HG02981 (cell line): ENCODE results near the gene GNB5.

Source experiments
- ATAC-seq: cut with Tn5 transposase; IDR thresholded peaks from one replicate; pipeline ENCODE4 v1.9.1; 2021; ENCODE audit warnings: mild to moderate bottlenecking, moderate library complexity; ENCODE audit not compliant: unreplicated experiment

Gene GNB5

DNA sequence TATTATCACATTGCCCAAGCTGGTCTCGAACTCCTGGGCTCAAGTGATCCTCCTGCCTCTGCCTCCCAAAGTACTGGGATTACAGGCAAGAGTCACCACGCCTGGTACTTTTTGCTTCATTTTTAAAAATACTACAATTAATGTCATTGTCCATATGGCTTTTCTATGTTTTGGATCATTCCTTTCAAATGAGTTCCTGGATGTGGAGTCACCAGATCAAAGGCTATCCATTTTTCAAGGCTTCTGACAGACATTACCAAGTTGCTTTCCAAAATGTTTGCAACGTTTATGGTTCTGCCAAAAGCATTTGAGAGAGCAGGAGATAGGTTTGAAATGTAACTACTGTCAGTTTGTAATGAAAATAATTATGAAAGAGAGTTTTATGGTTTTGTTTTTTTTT lies 44.4 kb downstream of the GNB5 start:
- no peak for ATAC-seq

DNA sequence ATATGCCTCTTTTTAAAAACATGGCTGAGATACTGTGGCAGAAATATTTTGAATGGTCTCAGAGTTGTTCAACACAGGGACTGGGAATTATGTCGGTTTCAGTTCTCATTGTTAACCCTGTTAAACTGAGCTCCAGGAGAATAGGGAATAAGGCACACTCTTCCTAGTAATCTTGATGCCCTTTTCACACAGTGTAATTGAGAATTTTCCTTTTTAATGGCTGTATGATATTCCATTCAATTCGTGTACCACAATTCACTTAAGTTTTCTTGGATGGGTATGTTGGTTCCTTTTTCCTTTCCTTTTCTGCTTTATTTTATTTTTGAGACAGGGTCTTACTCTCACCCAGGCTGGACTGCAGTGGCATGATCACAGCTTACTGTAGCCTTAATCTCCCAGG lies 44.9 kb downstream of the GNB5 start:
- ATAC-seq = no peak

DNA sequence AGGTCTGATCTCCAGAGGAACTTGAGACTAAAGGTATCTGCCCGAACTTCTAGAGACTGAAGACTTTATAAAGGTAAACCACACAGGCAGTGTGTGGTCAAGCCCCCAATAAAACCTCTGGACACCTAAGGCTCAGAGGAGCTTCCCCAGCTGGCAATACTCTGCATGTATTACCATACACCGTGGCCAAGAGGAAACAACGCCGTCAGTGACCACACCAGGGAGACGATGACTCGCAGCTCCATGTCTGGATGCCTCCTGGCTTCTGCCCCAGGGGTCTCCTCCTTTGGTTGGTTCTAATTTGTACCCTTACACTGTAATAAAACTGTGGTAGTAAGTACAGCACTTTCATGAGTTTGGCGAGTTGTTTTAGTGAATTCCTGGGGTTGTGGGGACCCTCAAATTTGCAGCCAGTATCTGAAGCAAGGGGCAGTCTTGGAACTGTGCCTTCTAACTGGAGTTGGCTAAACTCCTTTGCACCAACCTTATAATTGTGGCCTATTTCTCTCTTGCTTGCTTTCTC lies 46.5 kb downstream of the GNB5 start:
- ATAC-seq = no peak

- no peak for ATAC-seq
Observed at GRCh38 chr15:52143873-52144272, 47.3 kb downstream of the GNB5 start.

DNA sequence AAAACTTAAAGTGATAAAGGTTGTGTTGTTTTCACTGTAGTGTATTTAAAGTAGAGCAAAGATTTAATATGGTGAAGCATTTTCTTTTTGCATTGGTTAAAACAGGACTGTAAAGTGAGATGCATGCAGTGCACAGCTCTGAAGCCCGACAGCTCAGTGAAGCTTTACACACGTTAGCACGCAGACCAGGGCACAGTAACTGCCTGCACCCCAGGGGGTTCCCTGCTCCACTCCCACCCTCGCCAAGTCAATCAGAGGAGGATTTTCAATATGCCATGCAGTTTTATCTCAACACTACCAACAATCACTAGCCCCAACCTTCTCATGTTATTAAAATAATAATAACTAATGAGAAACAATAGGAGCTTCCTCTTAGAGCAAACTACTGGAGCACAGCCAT lies 50.5 kb downstream of the GNB5 start:
- no peak for ATAC-seq

DNA sequence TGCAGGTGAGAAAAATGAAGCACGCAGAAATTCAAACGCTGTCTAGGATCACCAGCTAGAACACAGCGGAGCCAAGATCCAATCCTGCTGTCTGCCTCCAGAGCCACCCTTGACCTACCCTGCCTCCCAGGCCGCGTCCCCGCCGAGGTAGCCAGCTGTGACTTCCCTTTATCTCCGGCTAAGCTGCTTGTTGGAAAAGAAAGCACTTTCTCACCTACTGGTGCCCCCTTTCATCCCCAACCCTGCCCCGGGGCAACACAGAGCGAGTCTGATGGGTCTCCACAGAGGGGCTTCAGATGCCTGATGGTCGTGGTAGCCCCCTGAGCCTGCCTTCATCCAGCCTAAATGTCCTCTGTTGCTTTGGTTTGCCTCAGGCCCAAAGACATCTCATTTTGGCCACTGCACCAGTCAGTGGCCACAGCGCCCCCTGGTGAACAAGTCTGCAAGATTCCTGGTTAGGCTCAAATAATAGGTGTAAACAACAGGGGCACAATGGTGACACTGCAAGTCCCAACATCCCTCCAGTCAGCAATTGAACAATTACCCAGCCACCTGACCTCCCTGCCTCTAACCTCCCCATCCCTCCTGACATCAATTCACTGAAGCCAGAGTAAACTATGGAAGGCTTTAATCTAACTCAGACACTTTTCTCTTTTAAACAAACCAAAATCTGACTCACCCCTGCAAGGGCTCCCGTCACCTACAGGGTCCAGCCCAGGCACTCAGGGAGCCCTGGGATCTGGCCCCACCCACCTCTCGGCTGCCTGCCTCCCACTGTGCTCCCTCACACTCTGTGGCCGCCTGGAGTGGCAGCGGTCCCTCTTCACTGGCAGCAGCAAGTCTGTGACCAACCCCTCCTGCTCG lies 51.4 kb downstream of the GNB5 start:
- ATAC-seq = no peak

DNA sequence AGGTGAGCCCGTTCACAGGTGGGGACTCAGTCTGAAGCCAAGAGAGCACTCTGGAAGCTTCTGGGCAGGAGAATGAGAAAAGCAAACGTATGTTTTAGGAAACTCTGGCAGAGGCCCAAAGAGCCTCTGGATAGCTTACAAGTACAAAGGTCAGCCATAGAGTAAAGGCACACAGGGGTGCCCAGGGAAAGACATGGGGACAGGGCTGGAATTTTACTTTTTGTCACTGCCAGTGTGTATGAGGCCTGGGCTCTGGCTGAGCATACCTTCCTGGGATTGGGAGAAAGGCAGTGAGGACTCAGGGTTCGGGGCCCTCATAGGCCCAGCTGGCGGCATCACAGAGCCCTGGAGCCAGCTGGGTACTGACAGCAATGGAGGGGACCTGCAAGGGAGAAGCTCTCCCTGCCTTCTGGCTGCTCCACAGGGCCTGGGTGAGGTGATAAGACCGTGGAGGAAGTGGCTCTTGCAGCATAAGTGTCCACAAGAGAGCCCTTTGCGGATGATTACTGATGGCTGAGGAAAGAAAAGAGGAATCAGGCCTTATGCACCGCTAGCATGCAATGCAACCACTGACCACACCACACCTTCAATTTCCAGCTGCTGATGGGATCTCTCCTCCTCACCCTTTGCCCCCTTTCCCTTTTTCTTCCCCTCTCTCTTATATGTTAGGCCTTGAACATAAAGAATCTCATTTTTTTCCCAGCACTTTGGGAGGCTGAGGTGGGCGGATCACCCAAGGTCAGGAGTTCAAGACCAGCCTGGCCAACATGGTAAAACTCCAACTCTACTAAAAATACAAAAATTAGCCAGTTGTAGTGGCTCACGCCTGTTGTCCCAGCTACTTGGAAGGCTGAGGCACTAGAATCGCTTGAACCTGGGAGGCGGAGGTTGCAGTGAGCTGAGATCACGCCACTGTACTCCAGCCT lies 53.5 kb downstream of the GNB5 start:
- ATAC-seq = no peak

GRCh38 chr15:52136442-52136980 lies 54.7 kb downstream of the GNB5 start:
- ATAC-seq = no peak

GRCh38 chr15:52134502-52135144 lies 56.6 kb downstream of the GNB5 start:
- ATAC-seq = no peak

GRCh38 chr15:52133510-52134220 lies 57.5 kb downstream of the GNB5 start:
- no peak for ATAC-seq

- ATAC-seq = no peak
Observed at GRCh38 chr15:52132066-52132465, 59.1 kb downstream of the GNB5 start.

- ATAC-seq = no peak
Observed at GRCh38 chr15:52128568-52128967, 62.6 kb downstream of the GNB5 start.

- no peak for ATAC-seq
Observed at GRCh38 chr15:52124270-52124880, 66.8 kb downstream of the GNB5 start.

DNA sequence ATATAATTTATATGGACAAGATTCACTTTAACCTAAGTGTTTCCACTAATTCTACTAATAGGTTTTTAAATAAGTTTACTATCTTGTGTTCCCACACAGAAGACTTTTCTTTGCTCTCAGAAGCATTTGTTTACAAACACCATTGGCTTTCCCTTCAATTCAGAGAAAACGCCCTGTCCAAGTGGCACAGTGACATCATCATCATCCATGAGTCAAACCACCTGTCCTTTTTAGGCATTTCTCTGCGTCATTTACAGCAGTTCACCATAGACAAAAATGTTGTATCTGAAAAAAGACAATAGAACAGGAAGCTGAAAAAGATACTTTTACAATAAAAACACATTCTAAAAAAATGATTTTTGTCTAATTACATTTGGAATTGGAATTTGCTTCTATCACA lies 69.3 kb downstream of the GNB5 start:
- no peak for ATAC-seq

- ATAC-seq = no peak
Observed at GRCh38 chr15:52121006-52121405, 70.2 kb downstream of the GNB5 start.

GRCh38 chr15:52120488-52120887 lies 70.7 kb downstream of the GNB5 start:
- no peak for ATAC-seq

DNA sequence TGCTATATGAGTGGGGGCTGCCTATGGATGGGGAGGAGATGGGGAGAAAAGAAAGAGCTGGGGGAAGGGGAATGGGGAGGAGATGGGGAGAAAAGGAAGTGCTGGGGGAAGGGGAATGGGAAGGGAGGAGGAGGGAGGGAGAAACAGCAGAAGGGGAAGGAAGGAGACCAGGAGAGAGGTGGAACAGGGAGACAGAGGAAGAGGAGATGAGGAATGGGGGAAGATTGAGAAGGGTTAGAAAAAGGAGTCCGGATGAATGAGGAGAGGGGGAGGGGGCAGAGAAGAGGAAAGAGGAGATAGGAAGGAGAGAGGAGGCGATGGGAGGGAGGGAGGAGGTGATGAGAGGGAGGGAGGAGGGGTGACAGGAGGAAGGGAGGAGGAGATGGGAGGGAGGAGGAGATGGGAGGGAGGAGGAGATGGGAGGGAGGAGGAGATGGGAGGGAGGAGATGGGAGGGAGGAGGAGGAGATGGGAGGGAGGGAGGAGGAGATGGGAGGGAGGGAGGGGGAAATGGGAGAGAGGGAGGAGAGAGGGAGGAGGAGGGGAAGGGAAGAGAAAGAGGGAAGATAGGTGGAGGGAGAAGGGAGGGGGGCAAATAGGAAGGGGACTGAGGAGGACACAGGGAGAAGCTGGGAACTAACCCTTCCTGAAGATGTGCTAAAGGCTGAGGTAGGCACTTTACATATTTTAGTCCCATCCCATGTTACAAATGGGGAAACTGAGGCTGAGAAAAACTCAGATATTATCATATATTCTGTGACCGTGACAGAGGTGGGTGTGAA lies 72.0 kb downstream of the GNB5 start:
- no peak for ATAC-seq

DNA sequence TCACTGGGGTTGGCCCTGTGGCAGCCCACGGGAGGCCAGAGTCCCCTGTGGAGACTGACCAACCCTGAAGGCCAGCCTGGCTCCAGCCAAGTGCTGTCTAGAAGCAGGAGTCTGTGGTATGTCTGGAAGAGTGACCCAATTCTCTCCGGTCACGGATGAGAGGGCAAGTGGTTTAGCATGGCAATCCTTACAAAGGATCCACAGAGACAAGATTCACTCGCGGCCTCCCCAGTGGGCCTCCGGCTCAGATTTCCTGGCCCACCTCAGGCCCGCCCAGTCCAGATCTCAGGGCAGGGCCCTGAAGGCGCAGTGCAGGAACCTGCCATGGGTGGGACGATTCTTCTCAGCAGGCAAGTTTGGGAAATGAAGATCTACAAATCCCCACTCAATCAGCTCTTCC lies 73.6 kb downstream of the GNB5 start:
- ATAC-seq = no peak
